GM08714 (cell line): ENCODE results near the gene CSMD2.

Source experiments
- H3K4me3 ChIP-seq: fragments of 200-500 bp; sonication (Bioruptor generic); 2 replicates; pipeline ENCODE4 v1.5.1; 2014; ENCODE audit warnings: mild to moderate bottlenecking, low read length, inconsistent platforms
- ZNF274 ChIP-seq: IDR thresholded peaks from 2 replicates; pipeline ENCODE4 v1.6.1; 2012; ENCODE audit warnings: mild to moderate bottlenecking, low read depth, low read length

Gene CSMD2

DNA sequence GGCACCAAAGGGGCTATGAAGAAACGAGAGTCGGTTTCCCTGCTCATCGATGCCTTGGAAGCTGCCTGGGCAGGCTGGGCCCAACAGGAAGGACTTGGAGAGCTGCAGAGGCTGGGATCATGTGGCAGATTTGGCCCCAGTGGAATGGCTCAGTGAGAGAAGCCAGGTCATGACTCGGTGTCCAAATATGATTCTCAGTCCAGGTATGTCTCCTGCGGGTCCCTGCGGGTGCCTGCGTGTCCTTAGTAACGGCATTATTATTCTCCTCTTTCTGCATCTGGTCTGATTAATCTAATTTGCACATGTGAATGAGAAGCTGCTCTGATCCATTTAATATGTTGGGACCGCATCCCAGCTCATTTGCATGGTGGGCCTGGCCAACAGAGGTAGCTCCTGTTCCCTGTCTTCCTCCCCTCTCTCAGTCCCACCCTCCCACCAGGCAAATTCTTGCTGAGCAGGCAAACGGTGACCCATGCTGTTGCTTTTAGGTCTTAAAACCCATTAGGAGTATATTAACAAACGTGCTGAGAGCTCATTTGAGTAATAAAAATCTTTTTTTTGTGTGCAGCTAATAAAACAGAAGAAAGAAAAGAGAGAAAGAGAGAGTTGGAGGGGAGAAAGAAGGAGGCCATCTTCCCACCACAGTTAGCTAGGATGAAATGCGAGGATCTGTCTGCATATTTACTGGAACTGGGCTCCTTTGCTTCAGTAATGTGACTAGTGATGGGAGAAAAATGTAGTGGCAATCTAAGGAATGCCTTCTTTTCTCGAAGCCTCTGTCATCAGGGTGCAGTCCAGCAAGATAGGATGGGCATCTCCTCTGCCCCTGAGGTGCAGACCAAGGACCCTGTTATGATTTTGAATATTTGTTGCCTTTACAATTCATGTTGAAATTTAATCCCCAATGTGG, 167.6 kb downstream of the CSMD2 start:
- no peak overlapping the region for H3K4me3 ChIP-seq
- TF ChIP-seq ZNF274: no peak

DNA sequence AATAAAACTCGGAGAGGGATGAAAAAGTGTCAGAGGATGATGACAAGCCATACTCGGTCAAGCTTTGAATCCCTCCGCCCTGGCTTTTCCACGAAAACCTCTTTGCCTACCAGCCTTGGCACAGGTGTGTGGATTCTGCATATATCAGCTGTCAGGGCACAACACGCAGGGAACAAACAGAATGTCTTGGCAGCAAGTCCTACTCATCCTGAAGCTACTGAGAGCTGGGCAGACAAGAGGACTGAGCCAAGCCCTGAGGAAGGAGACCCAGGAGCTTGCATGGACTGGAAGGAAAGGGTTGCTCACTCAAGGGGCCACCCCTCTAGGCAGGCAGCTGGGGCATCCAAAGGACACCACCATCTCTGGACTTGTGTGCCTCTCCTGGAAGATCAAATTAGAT, 168.7 kb downstream of the CSMD2 start:
- TF ChIP-seq ZNF274: no peak
- no peak overlapping the region for H3K4me3 ChIP-seq

DNA sequence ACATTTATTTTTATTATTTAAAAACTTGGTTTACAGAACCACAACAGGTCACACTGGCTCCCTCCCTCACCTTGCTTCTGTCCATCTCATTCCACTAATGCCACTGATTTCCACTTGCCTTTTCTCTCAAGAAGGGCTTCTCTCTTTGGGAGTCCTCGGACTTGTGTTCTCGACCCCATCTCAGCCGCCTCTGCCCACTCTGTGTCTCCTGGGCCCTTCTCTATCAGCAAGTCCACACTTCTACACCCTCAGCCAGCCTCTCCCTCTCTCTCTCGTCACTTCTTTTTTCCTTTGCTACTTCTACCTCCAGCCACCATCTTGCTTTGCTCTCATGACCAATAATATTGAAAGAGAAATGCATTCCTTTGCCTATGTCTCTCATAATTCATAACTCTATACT, 171.7 kb downstream of the CSMD2 start:
- no peak overlapping the region for H3K4me3 ChIP-seq
- no peak for TF ChIP-seq ZNF274

DNA sequence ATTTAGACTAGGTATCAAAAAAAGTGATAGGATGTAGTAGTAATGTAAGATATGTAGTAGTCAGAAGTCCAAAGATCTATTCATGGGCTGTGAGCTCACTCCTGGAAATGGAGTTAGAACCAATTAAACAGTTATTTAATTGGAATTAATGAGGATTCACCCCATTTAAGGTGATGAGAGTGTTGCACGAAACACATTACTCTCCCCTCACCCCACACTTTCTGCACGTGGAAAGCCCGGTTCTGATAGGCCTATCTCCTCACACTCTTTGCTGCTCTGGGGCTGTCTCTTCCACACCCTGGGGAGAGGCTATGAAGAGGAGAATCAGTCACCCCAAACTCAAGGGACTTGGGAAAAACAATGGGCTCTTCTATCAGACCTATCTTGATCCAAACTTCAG, 174.7 kb downstream of the CSMD2 start:
- no peak for TF ChIP-seq ZNF274
- no peak overlapping the region for H3K4me3 ChIP-seq

DNA sequence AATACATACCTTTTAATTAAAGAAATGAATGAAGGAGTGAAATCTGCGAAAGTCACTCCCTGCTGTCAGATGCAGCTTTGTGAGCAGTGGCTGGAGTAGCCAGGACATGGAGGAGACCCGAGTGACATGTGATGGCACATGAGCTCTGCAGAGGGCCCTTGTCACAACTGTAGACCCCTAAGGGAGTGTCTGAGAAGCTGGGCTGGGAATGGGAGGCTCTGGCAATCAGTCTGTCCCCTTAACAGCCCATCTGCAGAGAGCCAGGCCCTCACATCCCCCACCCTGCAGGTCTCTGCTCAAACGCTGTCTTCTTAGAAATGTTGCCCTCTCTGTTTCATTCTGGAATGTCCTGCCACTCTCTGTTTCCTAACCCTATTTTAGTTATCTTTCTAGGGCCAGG, 176.9 kb downstream of the CSMD2 start:
- TF ChIP-seq ZNF274: no peak
- no peak overlapping the region for H3K4me3 ChIP-seq

DNA sequence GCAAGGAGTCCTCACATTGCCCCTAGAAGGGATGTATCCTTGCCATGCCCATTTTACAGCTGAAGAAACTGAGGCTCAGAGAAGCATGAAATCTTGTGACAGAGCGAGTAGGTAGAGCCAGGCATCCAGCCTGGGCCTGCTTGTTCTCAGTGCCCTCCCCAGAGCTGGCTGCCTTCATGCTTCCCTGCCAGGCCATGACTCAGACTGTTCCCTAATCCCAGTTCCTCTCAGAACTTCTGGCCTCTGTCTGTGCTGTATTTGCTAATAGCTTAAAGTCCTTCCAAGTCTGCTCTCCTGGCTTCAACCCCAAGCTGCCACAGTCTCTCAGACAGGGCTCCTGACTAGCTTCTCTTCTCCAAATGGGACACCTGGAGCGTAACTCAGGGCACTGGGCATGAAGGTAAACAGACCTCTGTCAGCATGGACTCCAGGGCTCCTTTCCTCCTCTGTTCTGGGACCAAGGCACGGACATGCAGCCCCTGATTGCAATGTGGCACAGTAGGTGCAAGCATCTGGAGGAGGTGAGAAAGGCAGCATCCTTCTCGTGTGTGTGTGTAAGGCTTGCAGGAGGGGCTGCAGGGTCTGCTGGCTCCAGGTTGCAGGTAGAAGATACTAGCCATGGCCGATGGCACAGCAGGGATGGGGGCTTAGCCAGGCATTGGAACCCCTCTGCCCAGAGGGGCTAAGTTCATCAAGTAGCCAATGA, 178.5 kb downstream of the CSMD2 start:
- TF ChIP-seq ZNF274: no peak
- H3K4me3 ChIP-seq: no peak overlapping the region

DNA sequence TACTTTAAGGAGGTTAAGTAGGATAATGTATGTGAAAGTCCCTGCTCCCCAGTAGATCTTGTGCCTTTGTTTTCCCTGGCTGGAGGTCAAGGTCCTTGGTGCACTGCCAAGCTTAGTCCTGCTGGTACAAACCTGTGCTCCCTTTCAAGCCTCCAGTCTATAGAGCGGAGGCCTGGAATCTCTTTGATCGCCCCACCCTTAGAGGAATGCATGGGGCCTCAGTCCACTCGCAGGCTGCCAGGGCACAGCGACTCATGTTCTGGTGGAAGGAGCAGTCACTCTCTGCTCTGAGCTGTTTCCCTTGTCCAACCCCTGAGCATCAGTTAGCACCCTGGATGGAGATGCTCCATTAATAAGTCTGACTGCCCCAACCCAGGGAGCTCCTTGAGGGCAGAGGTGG, 179.4 kb downstream of the CSMD2 start:
- no peak for TF ChIP-seq ZNF274
- no peak overlapping the region for H3K4me3 ChIP-seq

DNA sequence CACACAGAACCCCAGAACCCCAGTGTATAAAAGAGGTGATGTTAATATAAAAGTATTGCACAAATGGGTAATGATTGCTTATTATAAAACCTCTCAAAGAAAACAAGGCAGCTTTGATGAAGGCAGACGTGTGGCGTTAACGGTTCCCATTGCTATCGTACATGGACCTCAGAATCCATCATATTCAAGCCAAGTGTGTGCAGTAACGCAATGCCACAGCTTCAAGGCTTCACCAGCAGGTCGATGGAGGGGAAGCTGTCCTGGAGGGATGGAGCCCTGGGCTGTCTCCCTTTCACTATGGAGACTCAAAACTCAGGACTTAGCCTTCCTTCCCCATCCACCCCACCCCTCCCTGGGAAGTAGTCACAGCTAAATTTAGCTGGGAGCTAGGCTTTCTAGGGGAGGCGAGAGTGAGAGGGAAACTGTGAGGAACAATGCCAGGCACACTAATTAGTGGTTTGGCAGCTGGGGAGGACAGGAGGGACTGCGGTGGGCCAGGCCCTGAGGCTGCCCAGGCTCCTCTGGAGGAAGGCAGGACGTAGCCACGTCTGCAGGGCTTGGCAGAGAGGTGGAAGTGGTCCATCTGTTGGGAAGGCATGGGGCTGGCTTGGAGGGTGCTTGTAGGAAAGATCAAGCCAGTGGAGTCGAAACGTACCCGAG, 180.0 kb downstream of the CSMD2 start:
- H3K4me3 ChIP-seq: no peak overlapping the region
- TF ChIP-seq ZNF274: no peak

DNA sequence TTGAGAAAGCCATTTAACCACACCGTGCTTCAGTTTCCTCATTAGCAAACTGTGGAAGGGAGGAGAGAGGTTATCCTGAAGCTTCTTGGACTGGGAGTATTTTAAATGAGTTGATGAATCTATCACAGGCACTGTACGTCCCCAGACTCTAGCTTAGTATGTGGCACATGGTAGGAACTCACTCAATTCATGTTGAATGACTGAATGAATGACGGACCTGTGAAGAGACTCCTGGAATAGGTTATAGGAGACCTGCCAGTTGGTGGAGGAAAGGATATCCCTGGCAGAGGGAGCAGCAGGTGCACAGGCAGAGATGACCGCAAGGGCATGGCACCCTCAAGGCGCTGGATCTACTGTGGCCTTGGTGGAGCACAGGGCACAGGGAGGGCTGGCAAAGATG, 182.6 kb downstream of the CSMD2 start:
- TF ChIP-seq ZNF274: no peak
- H3K4me3 ChIP-seq: no peak overlapping the region

DNA sequence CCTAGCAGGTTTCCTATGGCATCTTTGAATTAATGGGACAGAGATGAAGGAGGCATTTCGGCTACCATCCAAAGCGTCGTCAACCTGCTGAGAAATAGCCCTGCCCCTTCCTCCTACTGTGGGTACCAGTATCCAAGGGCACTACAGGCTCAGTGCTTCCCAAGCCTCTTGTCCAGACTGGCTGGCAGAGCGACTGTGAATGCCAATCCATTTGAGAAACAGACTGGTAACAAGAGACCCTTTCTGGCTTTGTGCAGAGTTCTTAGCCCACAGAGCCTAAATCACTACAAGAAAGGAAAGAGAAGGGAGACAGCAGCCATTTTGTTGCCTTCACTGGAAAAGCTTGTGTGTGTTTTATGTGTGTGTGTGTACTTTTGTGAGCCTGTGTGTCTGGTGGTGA, 185.7 kb downstream of the CSMD2 start:
- H3K4me3 ChIP-seq: no peak overlapping the region
- TF ChIP-seq ZNF274: no peak

DNA sequence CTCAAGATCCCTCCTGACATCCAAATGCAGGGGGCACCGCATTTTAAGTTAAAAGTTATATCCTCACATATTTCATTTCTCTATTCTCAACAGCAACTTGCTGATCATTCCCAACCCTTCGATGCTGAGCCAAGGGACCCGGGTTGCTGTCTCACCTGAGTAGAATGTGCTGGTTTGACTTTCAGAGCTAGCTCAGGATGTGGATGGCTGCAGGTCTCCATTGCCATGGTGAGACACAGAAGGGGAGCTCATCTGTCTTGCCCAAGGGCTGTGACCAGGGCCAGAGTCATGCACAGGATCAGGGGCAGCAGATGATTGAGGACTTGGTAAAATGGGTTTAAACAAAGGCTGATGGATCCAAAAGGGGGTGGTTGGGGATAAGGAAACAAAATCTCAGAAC, 189.1 kb downstream of the CSMD2 start:
- no peak overlapping the region for H3K4me3 ChIP-seq
- TF ChIP-seq ZNF274: no peak

DNA sequence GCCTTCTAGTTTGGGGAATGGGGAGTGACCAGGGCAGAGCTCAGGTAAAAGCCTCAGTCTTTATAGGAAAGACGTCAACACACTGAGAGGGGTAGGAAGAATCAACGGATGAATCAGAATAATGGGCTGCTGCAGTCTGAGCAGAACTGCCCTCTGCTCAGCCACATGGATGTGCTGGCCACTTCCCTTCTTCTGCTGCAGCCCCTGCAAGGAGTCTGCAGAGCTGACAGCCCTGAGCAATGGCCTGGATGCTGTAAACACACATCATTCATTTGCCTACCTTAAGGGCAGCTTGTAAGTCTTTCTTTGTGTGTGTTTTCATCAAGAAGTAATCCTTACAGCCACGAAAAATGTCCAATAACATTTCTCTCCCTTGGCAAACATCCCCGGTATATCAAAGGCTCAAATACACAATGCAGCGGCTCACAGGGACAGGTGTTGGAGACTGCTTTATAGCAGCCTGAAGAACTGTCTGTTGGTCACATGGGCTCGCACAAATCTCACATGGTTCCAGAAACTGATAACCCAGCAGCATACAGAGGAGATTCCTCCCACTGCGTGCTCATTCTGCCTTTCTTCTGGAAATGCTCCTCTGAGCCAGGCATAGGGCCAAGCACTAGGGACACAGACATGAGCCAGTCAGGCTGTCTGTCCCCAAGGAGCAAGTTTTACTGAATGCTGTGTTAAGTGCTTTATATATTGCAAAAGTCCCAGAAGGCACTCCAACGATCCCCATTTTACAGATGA, 191.1 kb downstream of the CSMD2 start:
- H3K4me3 ChIP-seq: no peak overlapping the region
- no peak for TF ChIP-seq ZNF274

DNA sequence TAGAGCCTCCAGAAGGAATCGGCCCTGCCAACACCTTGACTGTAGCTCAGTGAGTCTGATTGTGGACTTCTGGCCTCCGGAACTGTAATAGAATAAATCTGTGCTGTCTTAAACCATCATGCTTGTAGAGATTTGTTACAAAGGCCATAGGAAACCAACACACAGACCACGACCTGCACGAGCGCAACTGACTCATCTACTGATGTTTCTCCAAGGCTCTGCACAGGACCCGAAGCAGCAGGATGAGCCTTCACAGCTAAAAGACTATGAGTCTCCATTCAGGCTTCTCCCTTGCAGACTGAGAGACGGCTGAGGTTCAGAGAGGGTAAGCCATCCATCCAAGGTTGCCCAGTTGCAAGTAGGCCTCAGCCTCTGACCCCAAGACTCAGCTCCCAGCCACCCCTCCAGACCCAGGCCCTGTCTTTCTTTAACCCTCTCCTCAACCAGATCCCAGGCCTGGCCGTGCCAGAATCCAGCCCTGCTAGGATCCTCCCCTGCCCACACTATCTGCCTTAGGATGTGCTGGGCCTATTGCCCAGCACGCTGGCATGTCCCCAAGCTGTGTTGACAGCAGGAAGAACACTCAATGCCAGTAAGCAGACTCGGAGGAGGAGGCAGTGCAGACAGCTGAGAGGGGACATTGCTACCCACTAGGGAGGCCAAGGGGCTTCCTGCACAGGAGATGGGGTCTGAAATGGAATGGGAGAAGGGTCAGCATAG, 192.2 kb downstream of the CSMD2 start:
- H3K4me3 ChIP-seq: no peak overlapping the region
- TF ChIP-seq ZNF274: no peak
